HEK293 (cell line): ENCODE measurements around the gene CLN3.

ENCODE experiments used
- BCL11A ChIP-seq: fragments of 450-650 bp; formaldehyde crosslinking; IDR thresholded peaks from 2 replicates; pipeline ENCODE4 v1.5.1; 2016; ENCODE audit warnings: low read depth, missing biosample characterization, missing genetic modification characterization
- BCL6B ChIP-seq: fragments of 450-650 bp; formaldehyde crosslinking; IDR thresholded peaks from 2 replicates; pipeline ENCODE4 v1.5.1; 2017; ENCODE audit warnings: missing biosample characterization, missing genetic modification characterization
- IKZF3 ChIP-seq: fragments of 450-650 bp; IDR thresholded peaks from 2 replicates; pipeline ENCODE4 v1.5.0; 2018; ENCODE audit warnings: missing biosample characterization, mild to moderate bottlenecking, missing genetic modification characterization, moderate library complexity
- KLF17 ChIP-seq: fragments of 450-650 bp; formaldehyde crosslinking; IDR thresholded peaks from 2 replicates; pipeline ENCODE4 v1.5.1; 2016; ENCODE audit warnings: missing biosample characterization, missing genetic modification characterization
- OSR2 ChIP-seq: fragments of 450-650 bp; formaldehyde crosslinking; IDR thresholded peaks from 2 replicates; pipeline ENCODE4 v1.5.1; 2016; ENCODE audit warnings: missing biosample characterization, missing genetic modification characterization
- OVOL3 ChIP-seq: fragments of 450-650 bp; formaldehyde crosslinking; IDR thresholded peaks from 2 replicates; pipeline ENCODE4 v1.5.1; 2016; ENCODE audit warnings: missing biosample characterization, missing genetic modification characterization
- SCRT1 ChIP-seq: fragments of 450-650 bp; formaldehyde crosslinking; IDR thresholded peaks from 2 replicates; pipeline ENCODE4 v1.5.1; 2016; ENCODE audit warnings: missing biosample characterization, missing genetic modification characterization, borderline replicate concordance
- SP7 ChIP-seq: fragments of 450-650 bp; formaldehyde crosslinking; IDR thresholded peaks from 2 replicates; pipeline ENCODE4 v1.5.1; 2016; ENCODE audit warnings: missing biosample characterization, missing genetic modification characterization
- ZNF148 ChIP-seq: fragments of 450-650 bp; formaldehyde crosslinking; IDR thresholded peaks from 2 replicates; pipeline ENCODE4 v1.5.0; 2017; ENCODE audit warnings: missing biosample characterization, missing genetic modification characterization, borderline replicate concordance
- ZNF214 ChIP-seq: fragments of 450-650 bp; formaldehyde crosslinking; IDR thresholded peaks from 2 replicates; pipeline ENCODE4 v1.5.1; 2017; ENCODE audit warnings: missing biosample characterization, mild to moderate bottlenecking, missing genetic modification characterization, borderline replicate concordance
- ZNF221 ChIP-seq: fragments of 450-650 bp; formaldehyde crosslinking; IDR thresholded peaks from 2 replicates; pipeline ENCODE4 v1.5.1; 2017; ENCODE audit warnings: missing biosample characterization, missing genetic modification characterization, borderline replicate concordance
- ZNF23 ChIP-seq: fragments of 450-650 bp; formaldehyde crosslinking; IDR thresholded peaks from 2 replicates; pipeline ENCODE4 v1.5.1; 2016; ENCODE audit warnings: missing biosample characterization, missing genetic modification characterization, borderline replicate concordance
- ZNF239 ChIP-seq: fragments of 450-650 bp; formaldehyde crosslinking; IDR thresholded peaks from 2 replicates; pipeline ENCODE4 v1.5.1; 2016; ENCODE audit warnings: missing biosample characterization, missing genetic modification characterization
- ZNF26 ChIP-seq: fragments of 450-650 bp; formaldehyde crosslinking; IDR thresholded peaks from 2 replicates; pipeline ENCODE4 v1.5.1; 2016; ENCODE audit warnings: missing biosample characterization, missing genetic modification characterization
- ZNF280C ChIP-seq: fragments of 450-650 bp; formaldehyde crosslinking; IDR thresholded peaks from 2 replicates; pipeline ENCODE4 v1.5.1; 2016; ENCODE audit warnings: missing biosample characterization, missing genetic modification characterization
- ZNF302 ChIP-seq: fragments of 450-650 bp; formaldehyde crosslinking; IDR thresholded peaks from 2 replicates; pipeline ENCODE4 v1.5.1; 2016; ENCODE audit warnings: missing biosample characterization, missing genetic modification characterization, low read depth
- ZNF335 ChIP-seq: fragments of 450-650 bp; formaldehyde crosslinking; conservative IDR thresholded peaks from 2 replicates; pipeline ENCODE4 v1.5.1; 2016; ENCODE audit warnings: missing biosample characterization, missing genetic modification characterization
- ZNF449 ChIP-seq: fragments of 450-650 bp; formaldehyde crosslinking; IDR thresholded peaks from 2 replicates; pipeline ENCODE4 v1.5.1; 2017; ENCODE audit warnings: missing biosample characterization, mild to moderate bottlenecking, missing genetic modification characterization, moderate library complexity
- ZNF48 ChIP-seq: fragments of 450-650 bp; formaldehyde crosslinking; IDR thresholded peaks from 2 replicates; pipeline ENCODE4 v1.5.1; 2016; ENCODE audit warnings: missing biosample characterization, missing genetic modification characterization
- ZNF510 ChIP-seq: fragments of 450-650 bp; formaldehyde crosslinking; IDR thresholded peaks from 2 replicates; pipeline ENCODE4 v1.5.1; 2018; ENCODE audit warnings: mild to moderate bottlenecking, missing genetic modification characterization, missing biosample characterization; ENCODE audit not compliant: insufficient replicate concordance
- ZNF513 ChIP-seq: fragments of 450-650 bp; IDR thresholded peaks from 2 replicates; pipeline ENCODE4 v1.5.1; 2018; ENCODE audit warnings: missing biosample characterization, missing genetic modification characterization
- ZNF580 ChIP-seq: fragments of 450-650 bp; formaldehyde crosslinking; IDR thresholded peaks from 2 replicates; pipeline ENCODE4 v1.5.1; 2016; ENCODE audit warnings: missing biosample characterization, missing genetic modification characterization
- ZNF624 ChIP-seq: fragments of 450-650 bp; formaldehyde crosslinking; IDR thresholded peaks from 2 replicates; pipeline ENCODE4 v1.5.1; 2017; ENCODE audit warnings: missing biosample characterization, missing genetic modification characterization
- ZNF626 ChIP-seq: fragments of 450-650 bp; sonication (Bioruptor Pico); formaldehyde crosslinking; IDR thresholded peaks from 2 replicates; pipeline ENCODE4 v1.5.1; 2018; ENCODE audit warnings: missing biosample characterization, missing genetic modification characterization, inconsistent platforms
- ZNF654 ChIP-seq: fragments of 450-650 bp; formaldehyde crosslinking; IDR thresholded peaks from 2 replicates; pipeline ENCODE4 v1.5.1; 2016; ENCODE audit warnings: low read depth, missing biosample characterization, missing genetic modification characterization
- ZNF677 ChIP-seq: fragments of 450-650 bp; IDR thresholded peaks from 2 replicates; pipeline ENCODE4 v1.5.0; 2018; ENCODE audit warnings: missing biosample characterization, mild to moderate bottlenecking, missing genetic modification characterization, moderate library complexity
- ZNF792 ChIP-seq: fragments of 450-650 bp; formaldehyde crosslinking; IDR thresholded peaks from 2 replicates; pipeline ENCODE4 v1.5.1; 2016; ENCODE audit warnings: missing biosample characterization, missing genetic modification characterization
- ZNF843 ChIP-seq: fragments of 450-650 bp; formaldehyde crosslinking; IDR thresholded peaks from 2 replicates; pipeline ENCODE4 v1.5.1; 2016; ENCODE audit warnings: missing biosample characterization, missing genetic modification characterization

Gene CLN3

GRCh38 chr16:28491970-28492474 is at the start of gene CLN3 (continued):
- TF ChIP-seq ZNF580 (tag by site-specific recombination) (peak; percentile 97), ZNF26 (tag by site-specific recombination) (no peak), ZNF513 (tag by site-specific recombination) (no peak), ZNF626 (tag by site-specific recombination) (no peak), KLF17 (peak; percentile 72), BCL6B (tag by site-specific recombination) (no peak), BCL11A (tag by site-specific recombination) (no peak), OSR2 (peak; percentile 78), ZNF280C (tag by site-specific recombination) (no peak), SCRT1 (tag by site-specific recombination) (no peak), ZNF335 (peak; percentile 85), ZNF239 (tag by site-specific recombination) (no peak), ZNF214 (tag by site-specific recombination) (no peak), ZNF48 (no peak), ZNF654 (tag by site-specific recombination) (no peak; the same call in 1 of the 2 replicates), ZNF843 (tag by site-specific recombination) (peak; percentile 49; the same call in 1 of the 2 replicates), ZNF510 (tag by site-specific recombination) (no peak), ZNF624 (tag by site-specific recombination) (no peak), ZNF449 (tag by site-specific recombination) (0 out of 2 replicates have a peak, but pooled peaks have one; percentile 15), IKZF3 (tag by site-specific recombination) (no peak), SP7 (tag by site-specific recombination) (peak; percentile 82), ZNF792 (no peak), ZNF23 (no peak), OVOL3 (tag by site-specific recombination) (peak; percentile 92), ZNF302 (tag by site-specific recombination) (no peak), ZNF148 (tag by site-specific recombination) (no peak), ZNF221 (no peak), ZNF677 (tag by site-specific recombination) (no peak)
